Body of pancreas (tissue), 4 donors: ENCODE data around the gene NCK1. TPM values are rescaled to one million over a fixed set of nuclear protein-coding genes. Genes with fewer than 3 reads are reported as not detected.

Experiments used
- ATAC-seq: fragments of 150-250 bp; one replicate; pipeline ENCODE4 v1.9.1; 2016
- DNase-seq, 4 donors: peaks; one replicate each; pipeline ENCODE4 v3.0.0-alpha.2; 2019
- H3K27ac ChIP-seq, 4 donors: fragments of 200-600 bp; sonication (generic); 1 replicate in 3 of 4; 2 replicates in 1 of 4; pipeline versions ENCODE4 v1.5.1 to v1.6.1; 2016 to 2019; ENCODE audit warnings: mild to moderate bottlenecking in 1 of 4, mixed read lengths in 1 of 4, moderate library complexity in 1 of 4
- H3K27me3 ChIP-seq, 2 donors: fragments of 200-600 bp; sonication (generic); one replicate each; pipeline ENCODE4 v1.6.0; 2016; ENCODE audit warnings: mild to moderate bottlenecking in 1 of 2
- H3K36me3 ChIP-seq, 2 donors: fragments of 200-600 bp; sonication (generic); replicated peaks in 1 of 2; 2 replicates each; pipeline ENCODE4 v1.5.1; 2016; ENCODE audit warnings: low read depth in 2 of 2; ENCODE audit not compliant: insufficient read depth in 1 of 2
- H3K4me1 ChIP-seq: fragments of 200-600 bp; sonication (generic); one replicate; pipeline ENCODE4 v1.6.0; 2016
- H3K4me3 ChIP-seq, 2 donors: fragments of 200-600 bp; sonication (generic); 1 replicate in 1 of 2; 2 replicates in 1 of 2; pipeline ENCODE4 v1.5.1; 2016 to 2019
- H3K9me3 ChIP-seq, 3 donors: fragments of 200-600 bp; sonication (generic); 1 replicate in 2 of 3; 2 replicates in 1 of 3; pipeline ENCODE4 v1.5.1; 2016
- POLR2A ChIP-seq, 3 donors: fragments of 450-650 bp; IDR thresholded peaks; one replicate each; pipeline ENCODE4 v1.6.1; 2016; ENCODE audit warnings: antibody characterized with exemption in 3 of 3, mild to moderate bottlenecking in 2 of 3
- WGBS, 2 donors: methylation state at CpG; one replicate each; pipeline ENCODE4 v1.1.5; 2017; 5-methylcytosine and 5-hydroxymethylcytosine counted together
- intact Hi-C: fragments of 100-400 bp; cut with DNase I; formaldehyde crosslinking; loops from one replicate; pipeline ENCODE4 v1.15.1; 2023
- total RNA-seq, 2 donors: library from RNA; depleted of rRNA; stranded (reverse); fragments of >200 nt; gene quantifications; one replicate each; pipeline ENCODE4 v1.1.0, GENCODE V29; 2016
- TF ChIP-seq, protein P1 (sequence below), 7 experiments: fragments of 450-650 bp in 4 of 7; fragments of 200-600 bp in 3 of 7; sonication (generic) in 3 of 7; IDR thresholded peaks; one replicate each; pipeline ENCODE4 v1.5.1; 2016 to 2019; ENCODE audit warnings: antibody characterized with exemption in 7 of 7

Gene NCK1
- total RNA-seq, 2 donors from 2014 or later: 19.4 to 20.0 TPM

DNA sequence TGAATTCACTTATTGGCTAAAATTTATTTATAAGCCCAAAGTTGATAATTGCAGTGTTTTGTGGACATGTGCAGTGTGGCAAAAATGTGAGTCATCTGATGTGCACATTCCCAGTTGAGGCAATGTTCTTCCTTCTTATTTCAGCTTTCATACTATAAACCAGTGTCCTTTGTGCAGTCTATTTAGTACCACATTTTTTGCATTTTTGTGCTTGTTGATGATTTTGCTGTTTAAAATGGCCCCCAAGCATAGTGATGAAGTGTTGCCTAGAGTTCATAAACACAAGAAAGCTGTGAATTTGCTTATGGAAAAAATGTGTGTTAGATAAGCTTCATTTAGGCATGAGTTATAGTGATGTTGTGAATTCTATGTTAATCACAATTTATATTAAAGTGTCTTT lies 76.3 kb downstream of the NCK1 start:
- peaks cover 7% of the 10 kb centered on the region for H3K4me1 ChIP-seq
- H3K27ac ChIP-seq: no peak overlapping the region
- DNase-seq (no peak), ATAC-seq (no peak)
- H3K36me3 ChIP-seq: no peaks in the 10 kb centered on the region
- TF ChIP-seq, protein P1, sequence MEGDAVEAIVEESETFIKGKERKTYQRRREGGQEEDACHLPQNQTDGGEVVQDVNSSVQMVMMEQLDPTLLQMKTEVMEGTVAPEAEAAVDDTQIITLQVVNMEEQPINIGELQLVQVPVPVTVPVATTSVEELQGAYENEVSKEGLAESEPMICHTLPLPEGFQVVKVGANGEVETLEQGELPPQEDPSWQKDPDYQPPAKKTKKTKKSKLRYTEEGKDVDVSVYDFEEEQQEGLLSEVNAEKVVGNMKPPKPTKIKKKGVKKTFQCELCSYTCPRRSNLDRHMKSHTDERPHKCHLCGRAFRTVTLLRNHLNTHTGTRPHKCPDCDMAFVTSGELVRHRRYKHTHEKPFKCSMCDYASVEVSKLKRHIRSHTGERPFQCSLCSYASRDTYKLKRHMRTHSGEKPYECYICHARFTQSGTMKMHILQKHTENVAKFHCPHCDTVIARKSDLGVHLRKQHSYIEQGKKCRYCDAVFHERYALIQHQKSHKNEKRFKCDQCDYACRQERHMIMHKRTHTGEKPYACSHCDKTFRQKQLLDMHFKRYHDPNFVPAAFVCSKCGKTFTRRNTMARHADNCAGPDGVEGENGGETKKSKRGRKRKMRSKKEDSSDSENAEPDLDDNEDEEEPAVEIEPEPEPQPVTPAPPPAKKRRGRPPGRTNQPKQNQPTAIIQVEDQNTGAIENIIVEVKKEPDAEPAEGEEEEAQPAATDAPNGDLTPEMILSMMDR (IDR thresholded peaks at IDR 0.05): no peak
- TF ChIP-seq POLR2A (IDR thresholded peaks at IDR 0.05): no peak
- H3K27me3 ChIP-seq: no peaks in the 10 kb centered on the region
- peaks cover 0 to 3% (median 0%) of the 10 kb centered on the region in 3 donors for H3K9me3 ChIP-seq
- intact Hi-C loops: no loop called here
- H3K4me3 ChIP-seq: no peak overlapping the region

DNA sequence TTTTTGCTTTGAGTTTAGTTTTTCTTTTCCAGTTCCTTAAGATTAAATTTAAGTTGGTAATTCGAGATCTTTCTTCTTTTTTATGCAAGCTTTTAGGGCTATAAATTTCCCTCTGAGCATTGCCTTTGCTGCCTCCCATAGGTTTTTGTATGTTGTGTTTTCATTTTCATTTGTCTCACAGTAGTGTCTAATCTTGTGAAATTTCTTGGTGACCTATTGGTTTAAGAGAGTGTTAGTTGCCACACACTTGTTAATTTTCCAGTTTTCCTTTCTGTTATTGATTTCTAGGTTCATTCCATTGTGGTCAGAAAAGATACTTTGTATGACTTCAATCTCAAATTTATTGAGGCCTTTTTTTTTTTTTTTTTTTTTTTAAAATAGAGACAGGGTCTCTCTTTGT lies 77.5 kb downstream of the NCK1 start:
- Histone ChIP-seq H3K9me3 (peaks cover 0 to 3% (median 0%) of the 10 kb centered on the region in 3 donors), H3K27ac (no peak overlapping the region), H3K4me3 (no peak overlapping the region), H3K4me1 (peaks cover 7% of the 10 kb centered on the region), H3K36me3 (no peaks in the 10 kb centered on the region), H3K27me3 (no peaks in the 10 kb centered on the region)
- DNase-seq: no peak
- intact Hi-C loops: no loop called here
- ATAC-seq: no peak
- WGBS, 2 donors: 82 to 93% methylated on average over 1 of the region's 1 CpG
- no peak for TF ChIP-seq POLR2A (IDR thresholded peaks at IDR 0.05)
- TF ChIP-seq, protein P1 (IDR thresholded peaks at IDR 0.05): no peak

DNA sequence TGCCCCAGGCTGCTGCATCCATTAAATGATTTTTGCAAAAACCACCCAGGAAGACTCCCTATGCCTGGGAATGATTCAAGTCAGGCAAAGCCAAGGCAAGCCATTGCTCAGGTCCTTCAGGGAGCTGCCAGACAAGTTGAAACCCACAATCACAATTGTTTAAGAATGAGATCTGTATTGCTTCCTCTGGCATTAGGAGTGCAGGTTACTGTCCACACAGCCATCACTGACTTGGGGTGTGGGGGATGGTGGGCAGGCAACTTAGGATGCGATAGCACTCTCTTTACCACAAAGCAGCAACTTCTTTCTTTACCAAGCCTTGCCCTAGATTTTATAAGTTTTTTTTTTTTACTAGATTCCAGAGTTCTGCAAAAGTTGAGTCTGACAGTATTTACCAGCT lies 80.8 kb downstream of the NCK1 start:
- Histone ChIP-seq H3K27me3 (no peaks in the 10 kb centered on the region), H3K27ac (no peak overlapping the region), H3K9me3 (no peaks in the 10 kb centered on the region), H3K4me3 (no peak overlapping the region), H3K36me3 (peaks cover 0 to 4% of the 10 kb centered on the region in 2 donors), H3K4me1 (peaks cover 7% of the 10 kb centered on the region)
- TF ChIP-seq, protein P1 (IDR thresholded peaks at IDR 0.05): no peak
- no peak for TF ChIP-seq POLR2A (IDR thresholded peaks at IDR 0.05)
- intact Hi-C loops: no loop called here
- ATAC-seq (no peak), DNase-seq (no peak)
- WGBS, 2 donors: 83 to 92% methylated on average over 1 of the region's 1 CpG

DNA sequence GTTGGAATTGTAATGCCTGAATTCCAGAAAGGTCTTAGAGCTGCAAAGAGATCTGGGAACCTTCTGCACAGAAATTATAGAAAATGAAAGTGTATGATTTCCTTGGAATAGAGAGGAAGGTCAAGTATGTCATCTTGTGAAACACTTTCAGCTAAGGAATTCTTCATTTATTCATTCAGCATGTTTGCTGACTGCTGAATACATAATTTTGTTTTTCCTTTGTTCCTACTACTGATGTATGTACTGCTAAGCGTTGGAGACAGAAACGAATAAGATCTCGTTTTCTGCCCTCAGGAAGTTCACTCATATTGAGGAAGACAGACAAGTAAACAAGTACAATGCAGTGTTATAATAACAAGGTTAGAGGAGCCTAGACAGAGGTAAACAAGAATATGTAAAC lies 81.4 kb downstream of the NCK1 start:
- TF ChIP-seq, protein P1 (IDR thresholded peaks at IDR 0.05): no peak
- TF ChIP-seq POLR2A (IDR thresholded peaks at IDR 0.05): no peak
- 75 to 82% methylated on average over 3 of the region's 3 CpGs for WGBS, 2 donors
- Histone ChIP-seq H3K36me3 (peaks cover 0 to 5% of the 10 kb centered on the region in 2 donors), H3K27ac (no peak overlapping the region), H3K9me3 (no peaks in the 10 kb centered on the region), H3K4me1 (peaks cover 1% of the 10 kb centered on the region), H3K27me3 (no peaks in the 10 kb centered on the region), H3K4me3 (no peak overlapping the region)
- ATAC-seq: no peak
- intact Hi-C loops: no loop called here
- no peak for DNase-seq

DNA sequence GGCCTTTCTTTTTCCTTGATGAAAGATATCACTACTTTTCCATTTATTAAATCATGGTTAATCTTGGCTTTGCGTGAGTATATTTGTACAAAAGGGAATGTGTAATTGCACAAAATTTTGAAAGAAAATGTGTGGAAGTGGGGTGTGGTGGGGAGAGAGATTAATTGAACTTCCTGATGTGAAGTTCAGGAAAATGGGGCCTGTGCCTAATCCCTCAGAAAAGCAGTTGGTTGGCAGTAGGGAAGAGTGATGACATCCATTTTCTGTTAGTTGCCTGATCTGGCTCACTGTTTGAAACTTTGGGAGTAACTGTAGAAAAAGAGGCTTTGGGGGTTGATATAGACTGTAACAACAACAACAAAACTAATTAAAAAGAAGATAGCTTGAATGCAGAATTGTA lies 85.0 kb downstream of the NCK1 start:
- ATAC-seq: no peak
- H3K27ac ChIP-seq: no peak overlapping the region
- no peaks in the 10 kb centered on the region for H3K9me3 ChIP-seq
- 76 to 90% methylated on average over 1 of the region's 1 CpG for WGBS, 2 donors
- H3K4me1 ChIP-seq: no peaks in the 10 kb centered on the region
- H3K4me3 ChIP-seq: no peak overlapping the region
- intact Hi-C loops: no loop called here
- peaks cover 0 to 6% of the 10 kb centered on the region in 2 donors for H3K36me3 ChIP-seq
- no peaks in the 10 kb centered on the region for H3K27me3 ChIP-seq
- no peak for DNase-seq
- TF ChIP-seq, protein P1 (IDR thresholded peaks at IDR 0.05): no peak
- TF ChIP-seq POLR2A (IDR thresholded peaks at IDR 0.05): no peak
